GM18505 (cell line): ENCODE measurements around the gene MYL2.

Experiments
- ATAC-seq: cut with Tn5 transposase; IDR thresholded peaks from one replicate; pipeline ENCODE4 v1.9.1; 2021; ENCODE audit not compliant: unreplicated experiment
- POLR2A ChIP-seq: IDR thresholded peaks from 4 replicates; pipeline ENCODE4 v1.6.1; 2011; ENCODE audit warnings: borderline replicate concordance; ENCODE audit not compliant: insufficient read depth, insufficient read length; ENCODE audit errors: extremely low read depth

The MYL2 gene

GRCh38 chr12:110903511-110903910 is 16.9 kb downstream of the MYL2 start:
- TF ChIP-seq POLR2A, result no peak
- ATAC-seq, result no peak

DNA sequence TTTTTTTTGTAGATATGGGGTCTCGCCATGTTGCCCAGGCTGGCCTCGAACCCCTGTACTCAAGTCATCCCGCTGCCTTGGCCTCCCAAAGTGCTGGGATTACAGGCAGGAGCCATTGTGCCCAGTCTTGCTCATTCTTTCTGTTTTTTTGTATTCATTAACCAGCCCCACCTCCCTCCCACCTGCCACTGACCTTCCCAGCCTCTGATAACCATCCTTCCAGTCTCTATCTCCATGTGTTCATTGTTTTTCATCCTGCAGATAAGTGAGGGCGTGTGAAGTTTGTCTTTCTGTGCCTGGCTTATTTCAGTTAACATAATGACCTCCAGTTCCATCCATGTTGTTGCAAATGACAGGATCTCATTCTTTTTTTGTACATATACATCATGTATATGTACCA is 19.0 kb downstream of the MYL2 start:
- ATAC-seq, result no peak
- TF ChIP-seq POLR2A, result no peak

DNA sequence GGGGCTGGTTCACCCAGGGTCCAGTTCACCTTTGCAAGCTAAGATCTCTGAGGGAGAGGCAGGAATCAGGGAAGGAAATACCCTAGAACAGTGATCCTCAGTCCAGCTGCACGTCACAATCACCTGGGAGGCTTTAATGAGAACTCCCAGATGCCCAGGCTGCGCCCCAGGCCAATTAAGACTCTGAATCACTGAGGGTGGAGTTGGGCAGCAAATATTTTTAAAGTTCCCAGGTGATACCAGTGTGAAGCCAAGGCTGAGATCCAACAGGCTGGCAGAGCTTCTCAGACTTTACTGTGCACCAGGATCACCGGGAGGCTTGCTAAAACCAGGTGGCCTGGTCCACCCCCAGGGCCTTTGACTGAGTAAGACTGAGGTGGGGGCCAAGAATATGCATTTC is 23.8 kb downstream of the MYL2 start:
- no peak for TF ChIP-seq POLR2A
- ATAC-seq, result no peak

GRCh38 chr12:110893956-110894355 is 26.4 kb downstream of the MYL2 start:
- TF ChIP-seq POLR2A, result no peak
- ATAC-seq, result no peak

GRCh38 chr12:110889361-110889760 is 31.0 kb downstream of the MYL2 start:
- ATAC-seq, result no peak
- no peak for TF ChIP-seq POLR2A

DNA sequence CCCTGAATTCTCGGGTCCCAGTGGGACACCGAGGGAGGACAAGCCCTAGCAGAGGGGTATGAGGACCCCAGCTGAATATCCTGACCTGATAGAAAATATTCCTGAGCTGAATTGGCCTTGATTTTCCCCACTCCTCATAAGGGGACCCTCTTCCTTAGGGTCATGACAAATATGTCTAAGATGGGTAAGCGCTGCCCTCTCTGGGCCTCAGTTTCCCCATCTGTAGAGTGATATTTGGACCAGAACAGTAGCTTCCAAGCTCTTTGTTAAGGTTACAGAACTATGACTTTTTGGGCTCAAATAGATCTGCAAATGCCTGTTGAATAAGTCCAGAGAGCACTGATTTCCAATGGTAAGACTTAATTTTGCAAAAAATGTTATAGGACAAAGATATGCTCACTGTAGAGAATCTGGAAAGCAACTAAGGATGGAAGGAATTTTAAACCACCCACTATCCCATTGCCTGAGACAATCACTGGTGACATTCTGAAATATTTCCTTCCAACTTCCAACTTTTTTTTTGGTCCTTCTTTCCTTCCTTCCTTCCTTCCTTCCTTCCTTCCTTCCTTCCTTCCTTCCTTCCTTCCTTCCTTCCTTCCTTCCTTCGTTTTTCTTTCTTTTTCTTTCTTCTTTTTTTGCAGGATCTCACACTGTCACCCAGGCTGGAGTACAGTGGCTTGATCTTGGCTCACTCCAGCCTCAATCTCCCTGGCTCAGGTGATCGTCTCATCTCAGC is 32.0 kb downstream of the MYL2 start:
- ATAC-seq, result no peak
- TF ChIP-seq POLR2A, result no peak

DNA sequence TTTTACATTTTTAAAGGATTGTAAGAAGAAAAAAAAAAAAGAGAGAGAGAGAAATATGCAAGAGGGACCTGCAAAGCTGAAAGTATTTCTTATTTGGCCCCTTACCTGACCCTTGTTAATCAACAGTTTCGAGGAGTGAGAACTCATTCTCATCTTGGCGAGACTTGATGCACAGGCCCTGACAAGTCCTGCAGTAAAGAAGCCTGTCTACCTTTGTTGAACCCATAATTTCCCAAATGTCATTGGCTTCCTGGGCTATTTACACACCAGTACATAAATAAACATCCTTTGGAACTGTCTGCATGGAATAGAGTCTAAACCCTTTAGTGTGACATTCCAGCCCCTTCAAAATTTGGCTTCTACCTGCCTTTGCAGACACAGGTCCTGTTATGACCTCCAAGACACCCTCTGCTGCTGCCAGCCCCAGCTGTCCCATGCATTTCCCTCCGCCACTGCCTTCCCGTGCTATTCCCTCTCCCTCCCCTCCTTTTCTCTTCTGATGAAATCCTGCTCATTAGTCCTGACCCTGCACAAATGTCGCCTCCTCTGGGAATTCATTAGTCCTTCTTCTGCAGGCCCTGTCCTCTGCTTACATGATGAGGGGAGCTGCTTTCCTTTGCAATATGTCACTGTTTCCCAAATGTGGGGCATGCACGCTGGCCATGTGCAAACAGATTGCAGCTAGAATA is 35.1 kb downstream of the MYL2 start:
- no peak for TF ChIP-seq POLR2A
- no peak for ATAC-seq

DNA sequence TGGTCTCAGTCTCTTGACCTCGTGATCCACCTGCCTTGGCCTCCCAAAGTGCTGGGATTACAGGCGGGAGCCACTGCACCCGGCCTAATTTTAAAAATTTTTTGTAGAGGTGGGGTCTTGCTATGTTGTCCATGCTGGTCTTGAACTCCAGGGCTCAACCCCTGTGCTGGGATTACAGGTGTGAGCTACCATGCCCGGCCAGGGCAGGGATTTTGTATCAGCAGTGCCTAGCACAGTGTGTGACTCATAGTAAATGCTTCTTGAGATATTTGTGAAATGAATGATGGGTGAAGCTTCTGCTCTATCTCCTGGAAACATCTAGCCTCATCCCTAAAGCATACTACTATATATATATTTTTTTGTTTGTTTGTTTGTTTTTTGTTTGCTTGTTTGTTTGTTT is 37.1 kb downstream of the MYL2 start:
- no peak for TF ChIP-seq POLR2A
- no peak for ATAC-seq

GRCh38 chr12:110880651-110881050 is 39.7 kb downstream of the MYL2 start:
- no peak for TF ChIP-seq POLR2A
- no peak for ATAC-seq

DNA sequence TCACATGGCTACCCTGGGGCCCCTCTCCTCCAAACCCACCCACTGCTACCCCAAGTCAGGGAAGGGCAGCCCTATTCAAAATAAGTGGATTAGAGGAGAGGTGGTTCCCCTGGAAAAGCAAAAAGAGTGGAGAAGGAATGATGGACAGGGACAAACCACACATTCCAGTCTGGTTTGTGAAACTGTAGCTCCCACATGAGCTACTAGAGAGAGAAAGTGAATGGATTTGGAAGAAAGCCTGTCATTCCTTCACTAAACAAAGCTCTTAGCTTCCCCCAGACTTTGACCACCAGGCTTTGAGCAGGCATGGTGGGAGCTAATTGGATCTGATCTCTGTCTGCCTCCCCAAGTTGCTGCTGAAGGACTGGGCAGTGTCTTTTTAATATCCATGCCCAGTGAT is 45.6 kb downstream of the MYL2 start:
- TF ChIP-seq POLR2A, result no peak
- no peak for ATAC-seq

- TF ChIP-seq POLR2A, result no peak
- ATAC-seq, result no peak
Measured at GRCh38 chr12:110874351-110874750, 46.0 kb downstream of the MYL2 start.

DNA sequence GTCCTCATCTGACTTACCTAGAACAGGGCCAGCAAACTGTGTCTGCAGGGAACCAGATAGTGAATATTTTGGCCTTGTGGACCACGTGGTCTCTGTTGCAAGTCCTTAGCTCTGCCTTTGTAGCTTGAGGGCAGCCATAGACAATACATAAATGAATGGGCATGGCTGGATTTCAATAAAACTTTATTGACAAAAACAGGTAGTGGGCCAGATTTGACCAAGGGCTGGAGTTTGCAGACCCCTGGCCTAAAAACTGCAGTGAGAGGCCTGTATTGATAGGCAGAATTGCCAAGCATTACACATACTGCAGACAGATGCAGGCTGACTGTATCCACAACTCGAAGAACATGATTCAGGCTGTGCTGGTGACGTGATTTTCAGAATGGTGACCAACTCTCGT is 48.3 kb downstream of the MYL2 start:
- no peak for TF ChIP-seq POLR2A

DNA sequence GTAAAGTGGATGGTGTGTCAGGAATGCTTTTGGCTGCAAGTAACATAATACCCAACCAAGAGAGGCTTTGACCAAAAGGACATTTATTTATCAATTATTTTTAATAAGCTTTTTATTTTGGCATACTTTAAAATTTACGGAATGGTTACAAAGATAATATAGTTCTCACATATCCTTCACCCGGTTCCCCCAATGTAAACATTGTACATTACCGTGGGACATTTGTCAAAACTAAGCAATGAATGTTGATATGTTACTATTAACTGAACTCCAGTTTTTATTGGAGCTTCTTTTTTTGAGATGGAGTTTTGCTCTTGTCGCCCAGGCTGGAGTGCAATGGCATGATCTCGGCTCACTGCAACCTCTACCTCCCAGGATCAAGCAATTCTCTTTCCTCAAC is 50.6 kb downstream of the MYL2 start:
- no peak for ATAC-seq
- no peak for TF ChIP-seq POLR2A

More for the DNA sequence above, 48.3 kb downstream of the MYL2 start:
- ATAC-seq, result no peak

DNA sequence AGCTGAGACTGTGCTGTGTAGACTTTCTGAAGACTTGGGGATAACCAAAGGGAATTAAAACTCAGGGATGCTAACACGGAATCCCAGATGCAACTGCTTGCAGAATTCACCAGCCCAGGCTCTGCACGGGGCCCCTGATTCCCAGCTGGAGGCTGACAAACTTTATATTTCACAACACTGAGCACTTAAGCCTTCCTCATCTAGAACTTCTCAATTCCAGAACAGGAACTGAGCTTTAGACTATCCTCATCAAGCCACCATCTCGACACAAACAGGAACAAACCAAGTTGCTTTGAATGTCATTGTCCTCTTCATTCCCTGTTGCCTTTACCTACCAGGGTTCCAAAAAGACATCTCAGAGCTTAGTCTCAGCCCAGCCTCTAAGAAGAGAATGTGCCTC is 51.4 kb downstream of the MYL2 start:
- ATAC-seq, result no peak
- TF ChIP-seq POLR2A, result no peak
